Fibroblast of lung (primary cell): ENCODE results near the gene ZNF398. TPM values are rescaled to one million over a fixed set of nuclear protein-coding genes. Genes with fewer than 3 reads are reported as not detected.
"Not testable (repeated sequence)": the region's sequence is repeated elsewhere in the genome, so short reads cannot be mapped to it uniquely, and the experiment has no call there.

Experiments used
- DNase-seq, 2 donors: peaks; one replicate each; pipeline versions ENCODE4 v3.0.0 to v3.0.0-alpha.2; 2010; ENCODE audit warnings: low read depth in 2 of 2
- H2AFZ ChIP-seq: 2 replicates; pipeline ENCODE4 v1.5.1; 2012; ENCODE audit warnings: low read length, control low read depth, inconsistent platforms
- H3K27ac ChIP-seq: 2 replicates; pipeline ENCODE4 v1.5.1; 2011; ENCODE audit warnings: low read length, control low read depth; ENCODE audit not compliant: insufficient read depth
- H3K27me3 ChIP-seq: 2 replicates; pipeline ENCODE4 v1.5.1; 2011; ENCODE audit warnings: mild to moderate bottlenecking, low read length; ENCODE audit not compliant: control insufficient read depth, insufficient read depth
- H3K36me3 ChIP-seq: 2 replicates; pipeline ENCODE4 v1.5.1; 2011; ENCODE audit warnings: low read length; ENCODE audit not compliant: control insufficient read depth, insufficient read depth
- H3K4me1 ChIP-seq: 2 replicates; pipeline ENCODE4 v1.5.1; 2011; ENCODE audit warnings: low read length; ENCODE audit not compliant: control insufficient read depth, insufficient read depth; ENCODE audit errors: extremely low read depth
- H3K4me2 ChIP-seq: 2 replicates; pipeline ENCODE4 v1.5.1; 2011; ENCODE audit warnings: low read length, control low read depth; ENCODE audit not compliant: insufficient read depth; ENCODE audit errors: extremely low read depth
- H3K4me3 ChIP-seq, 4 experiments: fragments of 200-600 bp in 1 of 4; sonication (generic) in 1 of 4; replicated peaks in 1 of 4; 2 replicates each; pipeline ENCODE4 v1.5.1; 2011 to 2016; ENCODE audit warnings: low read length in 4 of 4, low read depth in 3 of 4, mild to moderate bottlenecking in 3 of 4, control low read depth in 2 of 4, inconsistent platforms in 1 of 4, mixed read lengths in 1 of 4; ENCODE audit not compliant: insufficient read depth in 1 of 4; ENCODE audit errors: control extremely low read depth in 1 of 4
- H3K79me2 ChIP-seq: 2 replicates; pipeline ENCODE4 v1.5.1; 2012; ENCODE audit warnings: mild to moderate bottlenecking, low read length, inconsistent platforms; ENCODE audit not compliant: control insufficient read depth, insufficient read depth
- H3K9ac ChIP-seq: 2 replicates; pipeline ENCODE4 v1.5.1; 2011; ENCODE audit warnings: mild to moderate bottlenecking, low read length, control low read depth; ENCODE audit not compliant: insufficient read depth
- H3K9me3 ChIP-seq: 2 replicates; pipeline ENCODE4 v1.5.1; 2012; ENCODE audit warnings: low read depth, low read length; ENCODE audit not compliant: control insufficient read depth, insufficient read depth
- H4K20me1 ChIP-seq: 2 replicates; pipeline ENCODE4 v1.5.1; 2011; ENCODE audit warnings: low read length; ENCODE audit not compliant: control insufficient read depth, insufficient read depth; ENCODE audit errors: extremely low read depth
- CTCF ChIP-seq, 2 donors: IDR thresholded peaks in 1 of 2; conservative IDR thresholded peaks in 1 of 2; 1 replicate in 1 of 2; 2 replicates in 1 of 2; pipeline ENCODE4 v1.5.1; 2011 to 2012; ENCODE audit warnings: low read length in 2 of 2, control low read depth in 1 of 2, inconsistent platforms in 1 of 2, low read depth in 1 of 2, mild to moderate bottlenecking in 1 of 2
- EZH2 ChIP-seq: IDR thresholded peaks from 2 replicates; pipeline ENCODE4 v1.5.1; 2012; ENCODE audit warnings: low read length, control low read depth, mild to moderate bottlenecking; ENCODE audit errors: missing control alignments
- polyA plus RNA-seq, 2 donors: library from polyadenylated mRNA; depleted of rRNA in 1 of 2; stranded (reverse) in 1 of 2; unstranded in 1 of 2; fragments of >200 nt; gene quantifications; 2 replicates each; pipeline ENCODE4 v1.2.1, GENCODE V29; 2011 to 2012; ENCODE audit warnings: missing spikeins in 1 of 2
- total RNA-seq: library from RNA; depleted of rRNA; stranded (reverse); fragments of >200 nt; gene quantifications from 2 replicates; pipeline ENCODE4 v1.2.1, GENCODE V29; 2014

The ZNF398 gene
- total and polyA plus RNA-seq, 2 donors (not counting 1 experiment from before 2014, with no cell fraction given) = 6.7 to 7.3 TPM

GRCh38 chr7:149141893-149142292 is 5.4 kb upstream of the ZNF398 start:
- Histone ChIP-seq H3K9ac (no peak overlapping the region), H3K27ac (no peak overlapping the region), H3K36me3 (no peaks in the 10 kb centered on the region), H3K4me3 (no peak overlapping the region), H3K79me2 (no peaks in the 10 kb centered on the region), H4K20me1 (no peaks in the 10 kb centered on the region), H3K9me3 (no peaks in the 10 kb centered on the region), H3K27me3 (no peaks in the 10 kb centered on the region), H3K4me2 (no peak overlapping the region), H2AFZ (no peak overlapping the region), H3K4me1 (no peaks in the 10 kb centered on the region)
- DNase-seq = no peak
- no peak for TF ChIP-seq CTCF (conservative IDR thresholded peaks at IDR 0.05 in 1 of 2, IDR thresholded peaks at IDR 0.05 in 1 of 2; ENCODE audit: low read depth in 1 of 2, low read length in 2 of 2)
- TF ChIP-seq EZH2 = no peak

GRCh38 chr7:149144436-149144922 is 2.8 kb upstream of the ZNF398 start:
- not testable (repeated sequence) for DNase-seq, H3K4me2 ChIP-seq, H3K36me3 ChIP-seq, H3K27me3 ChIP-seq, H3K27ac ChIP-seq, H3K4me3 ChIP-seq, H4K20me1 ChIP-seq, H3K9ac ChIP-seq, H3K9me3 ChIP-seq, H2AFZ ChIP-seq, H3K4me1 ChIP-seq
- H3K79me2 ChIP-seq = peaks cover 19% of the 10 kb centered on the region

- H3K9ac ChIP-seq = no peak overlapping the region
- no peak overlapping the region for H3K27ac ChIP-seq
- TF ChIP-seq EZH2 (no peak), CTCF (conservative IDR thresholded peaks at IDR 0.05 in 1 of 2, IDR thresholded peaks at IDR 0.05 in 1 of 2; ENCODE audit: low read depth in 1 of 2, low read length in 2 of 2) (no peak)
- H3K36me3 ChIP-seq = no peaks in the 10 kb centered on the region
- H3K79me2 ChIP-seq = peaks cover 26% of the 10 kb centered on the region
- H3K4me2 ChIP-seq = no peak overlapping the region
- no peak overlapping the region for H2AFZ ChIP-seq
- no peaks in the 10 kb centered on the region for H4K20me1 ChIP-seq
- H3K27me3 ChIP-seq = no peaks in the 10 kb centered on the region
- no peak for DNase-seq
- H3K4me1 ChIP-seq = no peaks in the 10 kb centered on the region
- no peak overlapping the region for H3K4me3 ChIP-seq
- H3K9me3 ChIP-seq = no peaks in the 10 kb centered on the region
Measured at GRCh38 chr7:149145031-149145845, 2.0 kb upstream of the ZNF398 start.
